NCI-H2029 treated with DMSO at 0.1 percent for 48 hours (cell line): ENCODE data around the gene DYSF.
"Not testable (repeated sequence)": the region's sequence is repeated elsewhere in the genome, so short reads cannot be mapped to it uniquely, and the experiment has no call there.

Source experiments
- DNase-seq: peaks from one replicate; lab custom pipeline; 2025; lab: John Stamatoyannopoulos, UW

Gene DYSF

DNA sequence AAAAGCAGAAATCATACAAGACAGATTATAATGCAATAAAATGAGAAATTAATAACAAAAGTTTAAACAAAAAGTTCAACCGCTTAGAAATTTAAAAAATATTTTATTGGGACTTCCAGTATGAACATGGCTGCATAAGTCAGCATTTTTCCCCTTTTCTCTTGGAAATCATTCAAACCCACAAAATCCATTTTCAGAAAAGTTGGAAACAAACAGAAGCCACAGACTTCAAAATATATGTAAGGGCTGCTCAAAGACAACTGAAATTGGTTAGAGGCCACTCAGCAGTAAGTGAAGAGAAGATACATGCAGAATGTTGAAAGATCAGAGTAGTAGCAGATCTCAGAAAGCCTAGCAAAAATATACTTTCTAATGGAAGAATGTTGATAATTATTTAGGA lies 194.0 kb downstream of the DYSF start:
- DNase-seq, result no peak

GRCh38 chr2:71655498-71655897 lies 202.1 kb downstream of the DYSF start:
- DNase-seq, result no peak

- not testable (repeated sequence) for DNase-seq
Observed at GRCh38 chr2:71658256-71658655, 204.9 kb downstream of the DYSF start.

- no peak for DNase-seq
Observed at GRCh38 chr2:71658771-71659170, 205.4 kb downstream of the DYSF start.

DNA sequence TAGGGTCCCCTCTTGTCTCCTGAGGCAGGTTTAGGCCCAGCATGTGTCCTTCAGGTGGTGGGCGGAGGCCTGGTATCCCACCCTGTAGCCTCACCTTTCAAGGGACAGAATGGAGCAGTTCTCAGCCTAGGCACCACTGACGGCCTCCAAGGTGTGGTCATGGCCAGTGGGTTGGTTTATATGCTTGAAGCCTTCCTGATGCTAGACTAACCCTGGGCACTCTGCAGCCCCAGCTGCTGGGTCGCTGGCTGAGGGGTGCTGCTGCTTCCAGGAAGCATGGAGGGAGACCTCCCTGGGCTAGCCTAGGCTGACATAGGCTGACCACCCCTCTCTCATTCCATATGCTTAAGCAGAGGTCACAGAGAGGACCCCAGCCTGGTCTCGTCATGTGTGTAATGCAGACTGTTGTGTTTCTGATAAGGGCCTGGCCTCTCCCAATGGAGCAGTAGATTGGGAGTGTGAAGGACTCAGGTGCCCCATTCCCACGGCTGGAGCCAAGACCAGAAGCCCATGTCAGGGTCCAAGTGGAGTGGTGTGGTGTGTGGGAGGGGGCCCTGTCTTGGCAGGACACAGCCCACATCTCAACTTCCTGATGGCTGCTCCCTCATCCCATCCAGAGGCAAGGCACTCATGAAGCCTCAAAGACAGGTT lies 206.6 kb downstream of the DYSF start:
- DNase-seq, result no peak

GRCh38 chr2:71661782-71662181 lies 208.4 kb downstream of the DYSF start:
- no peak for DNase-seq

DNA sequence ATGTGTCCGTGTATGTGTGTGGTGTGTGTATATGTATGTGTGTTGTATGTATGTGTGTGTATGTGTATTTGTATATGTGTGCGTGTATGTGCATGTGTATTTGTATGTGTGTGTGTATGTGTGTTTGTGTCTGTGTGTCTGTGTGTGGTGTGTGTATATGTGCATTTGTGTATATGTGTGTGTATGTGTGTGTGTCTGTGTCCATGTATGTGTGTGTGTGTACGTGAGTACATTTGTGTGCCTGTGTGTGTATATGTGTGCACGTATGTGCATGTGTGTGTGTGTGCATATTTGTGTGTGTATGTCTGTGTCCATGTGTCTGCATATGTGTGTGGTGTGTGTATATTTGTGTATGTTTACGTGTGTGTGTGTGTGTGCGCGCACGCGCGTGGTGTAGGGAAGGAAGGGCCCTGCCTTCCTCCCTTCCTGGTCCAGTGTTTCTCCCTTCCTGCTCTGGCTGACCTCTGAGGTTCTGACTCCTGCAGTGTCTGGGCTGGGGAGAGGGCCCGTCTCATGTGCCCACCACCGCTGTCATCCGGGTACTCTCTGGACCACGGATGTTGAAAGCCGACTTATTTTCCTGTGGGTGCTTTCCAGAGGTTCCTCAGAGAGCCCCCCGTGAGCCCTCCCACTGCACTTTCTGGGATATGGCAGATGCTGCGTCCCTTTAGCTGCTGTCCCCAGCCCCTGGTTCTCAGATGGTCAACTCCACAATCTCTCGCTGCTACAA lies 209.5 kb downstream of the DYSF start:
- no peak for DNase-seq

- DNase-seq, result no peak
Observed at GRCh38 chr2:71664161-71664560, 210.8 kb downstream of the DYSF start.

- DNase-seq, result no peak
Observed at GRCh38 chr2:71665168-71666093, 212.1 kb downstream of the DYSF start.

DNA sequence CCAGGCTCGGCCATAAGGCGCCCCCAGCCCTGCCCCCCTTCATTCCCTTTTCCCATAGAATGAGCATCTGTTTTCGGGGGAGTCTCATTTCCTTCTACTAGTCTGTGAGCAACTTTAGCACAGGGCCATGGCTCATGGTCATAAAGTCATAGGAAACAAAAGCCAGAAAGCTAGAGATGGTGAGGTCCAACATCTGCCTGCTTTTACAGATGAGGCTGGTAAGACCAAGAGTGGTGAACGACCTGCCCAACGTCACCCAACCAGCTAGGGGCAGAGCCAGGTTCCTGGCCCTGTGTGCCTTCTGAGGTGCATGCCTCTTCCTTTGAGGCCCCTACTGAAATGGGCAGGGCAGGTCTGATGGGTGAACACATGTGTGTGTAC lies 212.7 kb downstream of the DYSF start:
- DNase-seq, result no peak

- no peak for DNase-seq
Observed at GRCh38 chr2:71667256-71668182, 214.2 kb downstream of the DYSF start.

DNA sequence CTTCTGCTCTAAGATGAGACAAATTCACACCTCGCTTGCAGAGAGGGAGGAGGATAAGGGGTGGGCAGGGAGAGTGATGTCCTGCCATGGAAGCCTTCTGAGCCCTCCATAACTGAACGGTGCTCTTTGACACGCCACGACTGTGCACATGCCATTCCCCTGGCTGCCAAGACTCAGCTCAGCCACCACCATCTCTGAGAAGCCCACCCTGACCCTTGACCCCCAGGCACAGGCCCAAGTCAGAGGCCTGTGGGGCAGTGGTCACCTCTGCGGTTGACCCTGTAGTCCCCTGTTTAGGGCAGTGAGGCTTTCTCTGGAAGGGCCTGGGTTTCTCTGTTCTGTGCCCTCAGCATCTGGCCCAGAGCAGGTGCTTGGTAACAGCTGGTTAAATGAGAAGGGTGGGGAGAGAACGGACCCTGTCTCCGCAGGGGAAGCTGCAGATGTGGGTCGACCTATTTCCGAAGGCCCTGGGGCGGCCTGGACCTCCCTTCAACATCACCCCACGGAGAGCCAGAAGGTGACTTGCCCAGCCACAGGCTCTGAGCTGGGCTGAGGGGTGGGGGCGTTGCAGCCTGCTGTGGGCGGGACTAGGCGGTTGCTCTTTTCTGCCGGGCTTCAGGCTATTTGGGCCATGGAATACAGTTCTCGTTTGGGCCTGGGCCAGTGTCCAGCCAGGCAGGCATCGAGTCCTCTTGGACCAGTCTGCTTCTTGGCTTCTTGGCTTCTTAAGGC lies 215.1 kb downstream of the DYSF start:
- no peak for DNase-seq

DNA sequence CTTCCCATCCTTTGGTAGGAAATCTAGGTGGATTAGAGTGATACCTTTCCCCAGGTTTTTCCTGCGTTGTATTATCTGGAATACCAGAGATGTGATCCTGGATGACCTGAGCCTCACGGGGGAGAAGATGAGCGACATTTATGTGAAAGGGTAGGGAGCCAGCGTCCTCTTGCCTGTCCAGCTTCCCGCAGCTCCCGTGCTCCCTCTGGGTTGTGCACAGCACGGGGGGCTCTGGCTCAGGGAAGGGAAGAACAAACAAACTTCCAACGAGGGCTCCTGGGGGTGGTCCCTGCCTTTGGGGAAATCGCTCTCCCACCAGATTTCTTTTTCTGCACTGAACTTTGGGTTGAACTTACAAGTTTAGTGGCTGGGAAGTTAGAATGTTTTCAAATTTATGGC lies 215.7 kb downstream of the DYSF start:
- DNase-seq, result no peak

- DNase-seq, result no peak
Observed at GRCh38 chr2:71669628-71670429, 216.5 kb downstream of the DYSF start.

DNA sequence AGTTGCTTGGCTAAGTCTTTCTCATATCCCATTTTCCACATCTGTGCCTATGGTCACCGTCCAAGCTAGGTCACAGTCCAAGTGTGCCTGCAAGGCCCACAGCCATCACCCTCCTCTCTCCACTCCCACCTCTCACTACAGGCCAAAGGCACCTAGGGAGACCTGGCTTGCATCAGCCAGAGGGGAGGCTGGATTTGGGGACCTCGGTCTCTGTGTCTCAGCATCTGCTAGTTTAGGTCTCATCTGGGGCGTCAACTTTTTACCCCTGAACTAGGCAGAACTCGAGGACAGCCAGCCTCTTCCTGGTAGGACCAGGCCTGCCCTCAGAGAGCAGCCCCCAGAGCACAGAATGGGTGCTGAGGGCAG lies 217.1 kb downstream of the DYSF start:
- no peak for DNase-seq

DNA sequence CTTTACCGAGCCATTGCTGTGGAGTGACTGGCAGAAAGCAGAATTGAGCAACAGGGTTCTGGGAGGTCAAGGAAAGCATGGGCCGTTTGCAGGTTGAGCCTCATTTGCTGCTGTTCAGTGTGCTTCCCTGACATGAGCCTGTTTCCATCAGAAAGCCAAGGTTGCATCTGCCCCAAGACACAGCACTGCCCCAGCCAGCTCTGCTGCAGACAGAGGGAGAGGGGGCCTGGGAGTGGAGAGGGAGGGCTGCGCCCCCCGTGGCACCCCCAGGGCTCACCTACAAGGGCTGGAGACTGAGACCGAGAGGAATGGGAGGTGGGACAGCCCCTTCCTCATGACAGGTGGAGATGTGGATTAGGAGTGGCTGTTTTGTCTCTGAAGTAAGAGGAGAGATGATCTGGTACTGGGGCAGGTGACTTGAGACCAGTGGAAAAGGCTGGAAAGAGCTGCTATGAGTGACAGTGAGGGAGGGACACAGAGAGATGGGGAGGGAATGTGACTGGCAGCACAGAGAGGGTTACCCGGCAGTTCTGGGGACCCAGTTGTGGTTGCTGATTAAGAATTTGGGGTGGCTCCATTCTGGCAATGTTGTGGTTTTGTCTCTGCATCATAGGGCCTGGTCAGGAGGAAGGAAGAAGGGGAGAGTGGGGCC lies 218.0 kb downstream of the DYSF start:
- DNase-seq, result no peak

- no peak for DNase-seq
Observed at GRCh38 chr2:71671895-71672825, 218.8 kb downstream of the DYSF start.
